Right lobe of liver (tissue), 6 donors: Measurements from ENCODE around the gene CCDC149. TPM values are rescaled to one million over a fixed set of nuclear protein-coding genes. Genes with fewer than 3 reads are reported as not detected.

ENCODE experiments used
- ATAC-seq, 4 donors: fragments of 200-7000 bp; cut with Tn5 transposase; one replicate each; pipeline ENCODE4 v1.9.1; 2020; ENCODE audit warnings: mild to moderate bottlenecking in 4 of 4, moderate library complexity in 4 of 4
- DNase-seq, 3 donors: peaks; one replicate each; pipeline ENCODE4 v3.0.0-alpha.2; 2020
- H3K27ac ChIP-seq, 3 donors: fragments of 200-600 bp; one replicate each; pipeline ENCODE4 v1.8.0; 2022
- H3K27me3 ChIP-seq, 2 donors: fragments of 200-600 bp; one replicate each; pipeline ENCODE4 v1.8.0; 2022
- H3K36me3 ChIP-seq, 4 donors: fragments of 200-600 bp; sonication (generic) in 1 of 4; one replicate each; pipeline versions ENCODE4 v1.5.1 to v1.8.0; 2017 to 2022; ENCODE audit warnings: control low read depth in 1 of 4
- H3K4me1 ChIP-seq, 4 donors: fragments of 200-600 bp; sonication (generic) in 1 of 4; one replicate each; pipeline versions ENCODE4 v1.5.1 to v1.8.0; 2017 to 2022; ENCODE audit warnings: control low read depth in 1 of 4
- H3K4me3 ChIP-seq, 3 donors: fragments of 200-600 bp; one replicate each; pipeline ENCODE4 v1.8.0; 2022
- H3K9me3 ChIP-seq, 4 donors: fragments of 200-600 bp; sonication (generic) in 1 of 4; one replicate each; pipeline versions ENCODE4 v1.5.1 to v1.8.0; 2017 to 2022; ENCODE audit warnings: control low read depth in 1 of 4
- CTCF ChIP-seq, 4 donors: fragments of 200-600 bp in 3 of 4; fragments of 450-650 bp in 1 of 4; IDR thresholded peaks; one replicate each; pipeline versions ENCODE4 v1.5.1 to v1.8.0; 2016 to 2022; ENCODE audit warnings: antibody characterized with exemption in 4 of 4, mild to moderate bottlenecking in 2 of 4
- POLR2A ChIP-seq: fragments of 450-650 bp; IDR thresholded peaks from one replicate; pipeline ENCODE4 v1.6.1; 2017; ENCODE audit warnings: antibody characterized with exemption, mild to moderate bottlenecking
- WGBS: methylation state at CpG from one replicate; pipeline ENCODE4 v1.1.6; 2018; ENCODE audit warnings: low coverage, low lambda C conversion rate; ENCODE audit not compliant: insufficient coverage; ENCODE audit errors: missing lambda C conversion rate; 5-methylcytosine and 5-hydroxymethylcytosine counted together
- intact Hi-C, 2 donors: fragments of 100-400 bp; cut with DNase I; formaldehyde crosslinking; loops; one replicate each; pipeline versions ENCODE4 v1.11.2 to v1.14.1; 2022
- total RNA-seq, 6 experiments: library from RNA; depleted of rRNA in 2 of 6; stranded (reverse); fragments of >200 nt in 2 of 6; fragmentation: NEBNext Ultra II Directional in 3 of 6; extraction: Animal tissue kit (Norgen Biotek cat#: 25700) in 3 of 6; gene quantifications; one replicate each; pipeline versions ENCODE4 v1.1.0 to v1.2.4, GENCODE V29; 2016 to 2023
- donor health status: DM: no; HTN: yes; CAD: no.
- donor health status: DM: no; HTN: no; CAD: no.
- donor health status: DM: no; HTN: no; CAD: no.
- donor health status: DM: no; HTN: yes; CAD: no.
- donor health status: DM: no; HTN: yes; CAD: no.

Gene CCDC149
- total RNA-seq, 6 experiments from 2014 or later, result 3.9 to 8.0 (median 5.2) TPM

- no peaks in the 10 kb centered on the region for H3K36me3 ChIP-seq
- no peaks in the 10 kb centered on the region for H3K9me3 ChIP-seq
- no peak for DNase-seq
- intact Hi-C loops, result no loop called here
- H3K27ac ChIP-seq, result no peak overlapping the region
- ATAC-seq, result no peak
- no peaks in the 10 kb centered on the region for H3K4me1 ChIP-seq
- H3K27me3 ChIP-seq, result no peaks in the 10 kb centered on the region
- H3K4me3 ChIP-seq, result no peak overlapping the region
- TF ChIP-seq POLR2A, result no peak
- TF ChIP-seq CTCF (IDR thresholded peaks at IDR 0.05), result no peak
- WGBS, result 71% methylated on average over 5 of the region's 5 CpGs
These were observed 140.7 kb downstream of the CCDC149 start for GRCh38 chr4:24772061-24772705.

GRCh38 chr4:24771241-24771640 is 141.6 kb downstream of the CCDC149 start:
- H3K4me1 ChIP-seq, result no peaks in the 10 kb centered on the region
- 37% methylated on average over 2 of the region's 4 CpGs for WGBS
- DNase-seq, result no peak
- no peak for ATAC-seq
- intact Hi-C loops, result no loop called here
- TF ChIP-seq CTCF (IDR thresholded peaks at IDR 0.05) (no peak), POLR2A (no peak)
- no peak overlapping the region for H3K4me3 ChIP-seq
- H3K27ac ChIP-seq, result no peak overlapping the region
- H3K36me3 ChIP-seq, result no peaks in the 10 kb centered on the region
- H3K9me3 ChIP-seq, result no peaks in the 10 kb centered on the region
- no peaks in the 10 kb centered on the region for H3K27me3 ChIP-seq

- Histone ChIP-seq H3K4me3 (no peak overlapping the region), H3K9me3 (no peaks in the 10 kb centered on the region), H3K36me3 (no peaks in the 10 kb centered on the region), H3K27me3 (no peaks in the 10 kb centered on the region), H3K4me1 (no peaks in the 10 kb centered on the region), H3K27ac (no peak overlapping the region)
- ATAC-seq (no peak), DNase-seq (no peak)
- 68% methylated on average over 3 of the region's 4 CpGs for WGBS
- intact Hi-C loops, result no loop called here
- no peak for TF ChIP-seq CTCF (IDR thresholded peaks at IDR 0.05)
- no peak for TF ChIP-seq POLR2A
These were observed 142.2 kb downstream of the CCDC149 start for GRCh38 chr4:24770667-24771066.

GRCh38 chr4:24770032-24770584 is 142.7 kb downstream of the CCDC149 start:
- Histone ChIP-seq H3K36me3 (no peaks in the 10 kb centered on the region), H3K4me1 (no peaks in the 10 kb centered on the region), H3K9me3 (no peaks in the 10 kb centered on the region), H3K4me3 (no peak overlapping the region), H3K27ac (no peak overlapping the region), H3K27me3 (no peaks in the 10 kb centered on the region)
- ATAC-seq (no peak), DNase-seq (no peak)
- intact Hi-C loops, result no loop called here
- TF ChIP-seq POLR2A, result no peak
- no peak for TF ChIP-seq CTCF (IDR thresholded peaks at IDR 0.05)
- 49% methylated on average over 3 of the region's 3 CpGs for WGBS
